GM23248 (cell line): ENCODE measurements around the gene SERPINA4. TPM values are rescaled to one million over a fixed set of nuclear protein-coding genes. Genes with fewer than 3 reads are reported as not detected.

Experiments
- DNase-seq: peaks from one replicate; pipeline ENCODE4 v3.0.0-alpha.2; 2015
- H2AFZ ChIP-seq: fragments of 200-600 bp; sonication (generic); 2 replicates; pipeline ENCODE4 v1.6.1; 2016; ENCODE audit warnings: antibody characterized with exemption
- H3F3A ChIP-seq: fragments of 200-600 bp; sonication (generic); 2 replicates; pipeline ENCODE4 v1.6.1; 2016; ENCODE audit warnings: mild to moderate bottlenecking, antibody characterized with exemption, mixed run types; ENCODE audit not compliant: insufficient read depth
- H3K27ac ChIP-seq: fragments of 200-600 bp; sonication (generic); 2 replicates; pipeline ENCODE4 v1.5.1; 2016; ENCODE audit warnings: mild to moderate bottlenecking
- H3K27me3 ChIP-seq: fragments of 200-600 bp; sonication (generic); replicated peaks from 2 replicates; pipeline ENCODE4 v1.6.1; 2016; ENCODE audit warnings: mild to moderate bottlenecking; ENCODE audit not compliant: insufficient read depth
- H3K36me3 ChIP-seq: fragments of 200-600 bp; sonication (generic); 2 replicates; pipeline ENCODE4 v1.6.1; 2016; ENCODE audit warnings: low read depth, mild to moderate bottlenecking
- H3K4me1 ChIP-seq: fragments of 200-600 bp; sonication (generic); 2 replicates; pipeline ENCODE4 v1.6.1; 2016; ENCODE audit warnings: mild to moderate bottlenecking; ENCODE audit not compliant: insufficient read depth
- H3K4me2 ChIP-seq: fragments of 200-600 bp; sonication (generic); one replicate; pipeline ENCODE4 v1.6.1; 2016; ENCODE audit warnings: mild to moderate bottlenecking; ENCODE audit not compliant: unreplicated experiment
- H3K4me3 ChIP-seq: fragments of 200-600 bp; sonication (generic); 2 replicates; pipeline ENCODE4 v1.5.1; 2016; ENCODE audit warnings: mild to moderate bottlenecking
- H3K79me2 ChIP-seq: fragments of 200-600 bp; sonication (generic); 2 replicates; pipeline ENCODE4 v1.6.1; 2016; ENCODE audit warnings: mild to moderate bottlenecking; ENCODE audit not compliant: insufficient read depth
- H3K9ac ChIP-seq: fragments of 200-600 bp; sonication (generic); 2 replicates; pipeline ENCODE4 v1.6.1; 2016; ENCODE audit warnings: mild to moderate bottlenecking
- H3K9me2 ChIP-seq: fragments of 200-600 bp; sonication (generic); 2 replicates; pipeline ENCODE4 v1.6.1; 2016; ENCODE audit warnings: mixed run types, mild to moderate bottlenecking, moderate library complexity; ENCODE audit not compliant: insufficient read depth
- H3K9me3 ChIP-seq: fragments of 200-600 bp; sonication (generic); one replicate; pipeline ENCODE4 v1.6.1; 2017; ENCODE audit warnings: low read depth
- H4K20me1 ChIP-seq: fragments of 200-600 bp; sonication (generic); 2 replicates; pipeline ENCODE4 v1.6.0; 2016; ENCODE audit not compliant: insufficient read depth
- EZH2 ChIP-seq: fragments of 200-600 bp; sonication (generic); IDR thresholded peaks from 2 replicates; pipeline ENCODE4 v1.6.1; 2018; ENCODE audit warnings: antibody characterized with exemption, mild to moderate bottlenecking; ENCODE audit not compliant: insufficient read depth, poor library complexity, severe bottlenecking
- EZH2phosphoT487 ChIP-seq: fragments of 200-600 bp; sonication (generic); IDR thresholded peaks from 2 replicates; pipeline ENCODE4 v1.6.1; 2018; ENCODE audit warnings: antibody characterized with exemption, moderate library complexity, mild to moderate bottlenecking, low read depth; ENCODE audit not compliant: insufficient read depth
- WGBS, 2 experiments: methylation state at CpG; one replicate each; pipeline ENCODE4 v1.1.6; 2015 to 2017; ENCODE audit warnings: low lambda C conversion rate in 2 of 2, low coverage in 1 of 2; ENCODE audit errors: missing lambda C conversion rate in 2 of 2; 5-methylcytosine and 5-hydroxymethylcytosine counted together
- in situ Hi-C: fragments of 300-500 bp; cut with MboI; formaldehyde crosslinking; loops from 2 replicates; pipeline ENCODE4 v1.15.0; 2020
- polyA plus RNA-seq: library from polyadenylated mRNA; unstranded; fragments of >200 nt; fragmentation: Nextera tagmentation; extraction: Ambion mirVana; gene quantifications from 2 replicates; pipeline ENCODE4 v1.2.1, GENCODE V29; 2016
- total RNA-seq: library from RNA; depleted of rRNA; stranded (reverse); fragments of >200 nt; shearing (Covaris generic); gene quantifications from 2 replicates; pipeline ENCODE4 v1.2.3, GENCODE V29; 2014

Gene SERPINA4
- total and polyA plus RNA-seq, 2 experiments from 2014 or later = not detected

- Histone ChIP-seq H3K9me3 (no peaks in the 10 kb centered on the region), H3K27me3 (peaks cover 17% of the 10 kb centered on the region; the same call in 1 of the 2 replicates), H2AFZ (no peak overlapping the region), H3K79me2 (no peaks in the 10 kb centered on the region), H3K9ac (no peak overlapping the region), H3K9me2 (no peaks in the 10 kb centered on the region), H3K4me2 (no peak overlapping the region), H4K20me1 (no peaks in the 10 kb centered on the region), H3K36me3 (no peaks in the 10 kb centered on the region), H3K4me3 (no peak overlapping the region), H3K4me1 (no peaks in the 10 kb centered on the region), H3F3A (no peaks in the 10 kb centered on the region), H3K27ac (no peak overlapping the region)
- no peak for TF ChIP-seq EZH2
- no peak for TF ChIP-seq EZH2phosphoT487
- peak; percentile 14 for DNase-seq
- in situ Hi-C loops = no loop called here
- 24 to 27% methylated on average over 10 of the region's 10 CpGs for WGBS, 2 experiments
These were observed 44.0 kb upstream of the SERPINA4 start for GRCh38 chr14:94517248-94517640.

GRCh38 chr14:94517641-94518257 is 43.5 kb upstream of the SERPINA4 start:
- WGBS, 2 experiments = 2 to 4% methylated on average over 7 of the region's 7 CpGs

GRCh38 chr14:94521375-94522114 is 39.7 kb upstream of the SERPINA4 start:
- WGBS, 2 experiments = 16 to 27% methylated on average over 5 of the region's 5 CpGs
- H3K27me3 ChIP-seq = peaks cover 15% of the 10 kb centered on the region; the same call in 1 of the 2 replicates
- no peaks in the 10 kb centered on the region for H4K20me1 ChIP-seq
- H3K9ac ChIP-seq = no peak overlapping the region
- H3K79me2 ChIP-seq = no peaks in the 10 kb centered on the region
- no peak overlapping the region for H2AFZ ChIP-seq
- no peak overlapping the region for H3K4me2 ChIP-seq
- H3K4me3 ChIP-seq = no peak overlapping the region
- H3K36me3 ChIP-seq = no peaks in the 10 kb centered on the region
- no peak for TF ChIP-seq EZH2
- TF ChIP-seq EZH2phosphoT487 = no peak
- DNase-seq = no peak
- H3K9me3 ChIP-seq = no peaks in the 10 kb centered on the region
- no peak overlapping the region for H3K27ac ChIP-seq
- no peaks in the 10 kb centered on the region for H3F3A ChIP-seq
- in situ Hi-C loops = no loop called here
- H3K4me1 ChIP-seq = no peaks in the 10 kb centered on the region
- H3K9me2 ChIP-seq = no peaks in the 10 kb centered on the region

More at GRCh38 chr14:94517641-94518257, 43.5 kb upstream of the SERPINA4 start:
- no peak overlapping the region for H2AFZ ChIP-seq
- H3K4me2 ChIP-seq = no peak overlapping the region
- H3K9ac ChIP-seq = no peak overlapping the region
- H3K36me3 ChIP-seq = no peaks in the 10 kb centered on the region
- no peak overlapping the region for H3K27ac ChIP-seq
- no peaks in the 10 kb centered on the region for H3F3A ChIP-seq
- in situ Hi-C loops = no loop called here
- peaks cover 15% of the 10 kb centered on the region; the same call in 1 of the 2 replicates for H3K27me3 ChIP-seq
- H3K4me3 ChIP-seq = no peak overlapping the region
- no peak for DNase-seq
- no peaks in the 10 kb centered on the region for H4K20me1 ChIP-seq
- H3K9me2 ChIP-seq = no peaks in the 10 kb centered on the region
- H3K79me2 ChIP-seq = no peaks in the 10 kb centered on the region
- TF ChIP-seq EZH2 (no peak), EZH2phosphoT487 (no peak)
- H3K9me3 ChIP-seq = no peaks in the 10 kb centered on the region
- H3K4me1 ChIP-seq = no peaks in the 10 kb centered on the region

GRCh38 chr14:94522115-94522724 is 39.0 kb upstream of the SERPINA4 start:
- Histone ChIP-seq H3K79me2 (no peaks in the 10 kb centered on the region), H3K9me2 (no peaks in the 10 kb centered on the region), H3K9me3 (no peaks in the 10 kb centered on the region), H3K4me1 (no peaks in the 10 kb centered on the region), H3K9ac (no peak overlapping the region), H3K27me3 (peaks cover 19% of the 10 kb centered on the region; the same call in 1 of the 2 replicates), H2AFZ (no peak overlapping the region), H3K27ac (no peak overlapping the region), H3F3A (no peaks in the 10 kb centered on the region), H4K20me1 (no peaks in the 10 kb centered on the region), H3K4me2 (no peak overlapping the region), H3K4me3 (no peak overlapping the region), H3K36me3 (no peaks in the 10 kb centered on the region)
- TF ChIP-seq EZH2 (no peak), EZH2phosphoT487 (no peak)
- DNase-seq = no peak
- in situ Hi-C loops = no loop called here
- WGBS, 2 experiments = 54 to 66% methylated on average over 7 of the region's 7 CpGs
